H1 (cell line): ENCODE data around the gene UTP15. TPM values are rescaled to one million over a fixed set of nuclear protein-coding genes. Genes with fewer than 3 reads are reported as not detected.

Source experiments
- CTCF ChIA-PET: fragments of 300-600 bp; sonication (Branson Sonifier 250); formaldehyde crosslinking; loops from one replicate; lab custom pipeline; 2021; ENCODE audit not compliant: partially characterized antibody; lab: Charles Lee
- POLR2A ChIA-PET: fragments of 300-600 bp; sonication (Branson Sonifier 250); formaldehyde crosslinking; loops from one replicate; lab custom pipeline; 2021; ENCODE audit warnings: inconsistent platforms; ENCODE audit not compliant: partially characterized antibody; lab: Charles Lee
- DNase-seq, 2 experiments: peaks; one replicate each; pipeline versions ENCODE4 v3.0.0 to v3.0.0-alpha.2; 2010 to 2022; ENCODE audit warnings: low spot score in 2 of 2, low read depth in 1 of 2, mixed read lengths in 1 of 2
- FAIRE-seq: peaks from 2 replicates; lab custom pipeline; 2011; peaks lifted over from hg19 to GRCh38; lab: Jason Lieb, UNC
- H2AFZ ChIP-seq: 2 replicates; pipeline ENCODE4 v1.8.1; 2012; ENCODE audit warnings: low read length, inconsistent platforms
- H2AK5ac ChIP-seq: 2 replicates; pipeline ENCODE4 v1.6.1; 2013; ENCODE audit warnings: low read depth, low read length
- H2BK120ac ChIP-seq: replicated peaks from 2 replicates; pipeline ENCODE3; 2013; ENCODE audit warnings: low read depth, low read length, inconsistent platforms
- H2BK12ac ChIP-seq: 2 replicates; pipeline ENCODE4 v1.6.1; 2013; ENCODE audit warnings: low read depth, low read length
- H2BK15ac ChIP-seq: 2 replicates; pipeline ENCODE4 v1.6.1; 2013; ENCODE audit warnings: low read length
- H2BK20ac ChIP-seq: 2 replicates; pipeline ENCODE4 v1.6.1; 2013; ENCODE audit warnings: low read length
- H2BK5ac ChIP-seq: 2 replicates; pipeline ENCODE4 v1.6.1; 2013; ENCODE audit warnings: low read depth, low read length
- H3K14ac ChIP-seq: 2 replicates; pipeline ENCODE4 v1.6.1; 2013; ENCODE audit warnings: inconsistent platforms; ENCODE audit not compliant: insufficient read length
- H3K18ac ChIP-seq: 2 replicates; pipeline ENCODE4 v1.6.1; 2013; ENCODE audit warnings: low read length; ENCODE audit errors: extremely low read depth
- H3K23ac ChIP-seq: 2 replicates; pipeline ENCODE4 v1.6.1; 2013; ENCODE audit warnings: inconsistent platforms; ENCODE audit not compliant: insufficient read length
- H3K23me2 ChIP-seq: 2 replicates; pipeline ENCODE4 v1.6.1; 2013; ENCODE audit warnings: low read depth, low read length
- H3K27ac ChIP-seq: 2 replicates; pipeline ENCODE4 v1.6.1; 2011; ENCODE audit warnings: low read depth, low read length, inconsistent platforms
- H3K27me3 ChIP-seq, 4 experiments: replicated peaks in 1 of 4; 1 replicate in 1 of 4; 2 replicates in 3 of 4; pipeline versions ENCODE4 v1.6.1 to v1.8.1; 2011 to 2013; ENCODE audit warnings: low read length in 3 of 4, mild to moderate bottlenecking in 3 of 4, inconsistent platforms in 2 of 4, mixed read lengths in 2 of 4, moderate library complexity in 1 of 4; ENCODE audit not compliant: control insufficient read depth in 3 of 4, insufficient read depth in 3 of 4; ENCODE audit errors: extremely low read depth in 1 of 4
- H3K36me3 ChIP-seq, 4 experiments: 2 replicates each; pipeline versions ENCODE4 v1.6.1 to v1.8.1; 2011 to 2013; ENCODE audit warnings: mild to moderate bottlenecking in 4 of 4, low read length in 3 of 4, moderate library complexity in 2 of 4, control low read depth in 1 of 4, inconsistent platforms in 1 of 4; ENCODE audit not compliant: insufficient read depth in 4 of 4, control insufficient read depth in 2 of 4
- H3K4ac ChIP-seq: replicated peaks from 2 replicates; pipeline ENCODE3; 2013; ENCODE audit warnings: low read length, low read depth, mixed read lengths, inconsistent platforms; ENCODE audit not compliant: insufficient read length
- H3K4me1 ChIP-seq, 4 experiments: replicated peaks in 1 of 4; 1 replicate in 1 of 4; 2 replicates in 3 of 4; pipeline versions ENCODE4 v1.6.1 to v1.8.1; 2011 to 2013; ENCODE audit warnings: low read length in 3 of 4, inconsistent platforms in 2 of 4, mixed read lengths in 1 of 4; ENCODE audit not compliant: insufficient read depth in 4 of 4, control insufficient read depth in 3 of 4
- H3K4me2 ChIP-seq, 2 experiments: 2 replicates each; pipeline versions ENCODE4 v1.6.1 to v1.8.1; 2011 to 2013; ENCODE audit warnings: low read depth in 2 of 2, low read length in 2 of 2, control low read depth in 1 of 2, inconsistent platforms in 1 of 2, mild to moderate bottlenecking in 1 of 2; ENCODE audit not compliant: insufficient read depth in 1 of 2
- H3K4me3 ChIP-seq, 4 experiments: fragments of 200-600, 300-600 bp in 1 of 4; sonication (generic), shearing (Covaris generic), sonication (Bioruptor Twin) in 1 of 4; 2 replicates each; pipeline versions ENCODE4 v1.5.1 to v1.8.1; 2011 to 2016; ENCODE audit warnings: low read length in 4 of 4, low read depth in 3 of 4, control low read depth in 2 of 4, inconsistent platforms in 2 of 4, mild to moderate bottlenecking in 2 of 4, mixed read lengths in 1 of 4, moderate library complexity in 1 of 4; ENCODE audit not compliant: insufficient read depth in 2 of 4; ENCODE audit errors: extremely low read depth in 1 of 4
- H3K56ac ChIP-seq: replicated peaks from 2 replicates; pipeline ENCODE3; 2013; ENCODE audit warnings: low read depth, mild to moderate bottlenecking, mixed read lengths, low read length, inconsistent platforms; ENCODE audit not compliant: insufficient read length
- H3K79me1 ChIP-seq: 2 replicates; pipeline ENCODE4 v1.6.1; 2013; ENCODE audit warnings: low read depth, low read length, control low read depth
- H3K79me2 ChIP-seq, 2 experiments: 2 replicates each; pipeline versions ENCODE4 v1.6.1 to v1.8.1; 2012 to 2013; ENCODE audit warnings: low read length in 2 of 2, mild to moderate bottlenecking in 2 of 2, inconsistent platforms in 1 of 2; ENCODE audit not compliant: insufficient read depth in 2 of 2, control insufficient read depth in 1 of 2
- H3K9ac ChIP-seq, 4 experiments: replicated peaks in 1 of 4; 1 replicate in 1 of 4; 2 replicates in 3 of 4; pipeline versions ENCODE4 v1.6.1 to v1.8.1; 2011 to 2013; ENCODE audit warnings: low read depth in 3 of 4, low read length in 3 of 4, control low read depth in 2 of 4, mild to moderate bottlenecking in 2 of 4, moderate library complexity in 2 of 4, inconsistent platforms in 1 of 4; ENCODE audit errors: extremely low read depth in 1 of 4
- H3K9me3 ChIP-seq, 2 experiments: 2 replicates each; pipeline versions ENCODE4 v1.6.1 to v1.8.1; 2012 to 2013; ENCODE audit warnings: mild to moderate bottlenecking in 2 of 2, moderate library complexity in 2 of 2, control low read depth in 1 of 2, inconsistent platforms in 1 of 2, low read depth in 1 of 2, low read length in 1 of 2, mixed read lengths in 1 of 2; ENCODE audit not compliant: insufficient read depth in 2 of 2
- H4K20me1 ChIP-seq, 2 experiments: replicated peaks in 1 of 2; 2 replicates each; pipeline versions ENCODE3 to v1.8.1; 2011 to 2013; ENCODE audit warnings: inconsistent platforms in 2 of 2, low read length in 2 of 2, mild to moderate bottlenecking in 1 of 2; ENCODE audit not compliant: insufficient read depth in 2 of 2, control insufficient read depth in 1 of 2
- H4K5ac ChIP-seq: 2 replicates; pipeline ENCODE4 v1.6.1; 2013; ENCODE audit warnings: low read length, low read depth, mixed read lengths, inconsistent platforms; ENCODE audit not compliant: insufficient read length
- H4K8ac ChIP-seq: 2 replicates; pipeline ENCODE4 v1.8.0; 2013; ENCODE audit warnings: mild to moderate bottlenecking, moderate library complexity, low read length, inconsistent platforms; ENCODE audit not compliant: insufficient read depth; ENCODE audit errors: extremely low read depth
- H4K91ac ChIP-seq: replicated peaks from 2 replicates; pipeline ENCODE3; 2013; ENCODE audit warnings: low read length, mixed read lengths, inconsistent platforms; ENCODE audit not compliant: insufficient read length
- SIN3A ChIP-seq, 2 experiments: IDR thresholded peaks in 1 of 2; conservative IDR thresholded peaks in 1 of 2; 2 replicates each; pipeline ENCODE4 v1.6.1; 2011 to 2012; ENCODE audit warnings: low read length in 2 of 2, improper control_type of control experiment in 1 of 2, low read depth in 1 of 2, mild to moderate bottlenecking in 1 of 2
- WGBS, 2 experiments: shearing (Covaris generic) in 1 of 2; methylation state at CpG; one replicate each; pipeline versions ENCODE4 v1.1.6 to v1.1.7; 2013 to 2015; ENCODE audit warnings: low lambda C conversion rate in 2 of 2, mixed read lengths in 2 of 2, inconsistent platforms in 1 of 2, low coverage in 1 of 2, missing lambda C conversion rate in 1 of 2; ENCODE audit not compliant: insufficient replicate concordance in 2 of 2, insufficient coverage in 1 of 2, insufficient read length in 1 of 2; ENCODE audit errors: extremely low coverage in 1 of 2, missing lambda C conversion rate in 1 of 2; 5-methylcytosine and 5-hydroxymethylcytosine counted together
- polyA plus RNA-seq, 7 experiments: library from polyadenylated mRNA; depleted of rRNA in 3 of 7; stranded (reverse) in 5 of 7; unstranded in 2 of 7; fragments of >200 nt in 5 of 7; fragments of 200-250 nt in 2 of 7; gene quantifications; 1 replicate in 5 of 7; 2 replicates in 1 of 7; 4 replicates in 1 of 7; pipeline versions ENCODE4 v1.2.1 to v1.2.3, GENCODE V29; 2011 to 2013; ENCODE audit warnings: missing spikeins in 2 of 7, mixed read lengths in 2 of 7
- total RNA-seq: library from RNA; stranded (reverse); fragmentation: NEBNext Ultra II Directional; extraction: Animal tissue kit (Norgen Biotek cat#: 25700); gene quantifications from 2 replicates; pipeline ENCODE4 v1.2.1, GENCODE V29; 2021

UTP15 gene
- total and polyA plus RNA-seq, 2 of the 8 experiments (the other 6 are each of a cell fraction or from before 2014, with no cell fraction given), result 14.3 to 33.6 TPM

DNA sequence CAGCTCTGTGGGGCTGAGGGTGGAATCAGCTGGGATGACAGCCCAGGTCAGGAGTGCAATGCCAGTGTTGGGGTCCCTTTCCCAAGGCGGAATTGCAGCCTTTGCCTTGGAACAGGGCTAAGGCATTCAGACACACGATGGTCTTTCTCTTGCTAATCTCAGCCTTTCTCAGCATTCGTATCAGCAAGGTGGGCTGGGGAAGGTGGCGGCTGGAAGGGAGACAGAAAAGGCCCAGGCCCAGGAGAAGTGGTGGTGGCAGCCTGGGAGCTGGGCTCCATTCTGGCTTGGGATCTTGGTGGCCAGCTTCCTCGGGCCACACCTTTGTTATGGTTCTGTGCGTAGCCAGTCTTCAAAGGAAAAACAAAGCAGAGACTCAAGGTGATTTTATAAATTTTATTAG, 59.3 kb downstream of the UTP15 start:
- H3K27ac ChIP-seq, result no peak overlapping the region
- DNase-seq (no peak), FAIRE-seq (no peak)
- no peak overlapping the region for H2AK5ac ChIP-seq
- no peak overlapping the region for H4K5ac ChIP-seq
- H3K27me3 ChIP-seq, result peaks cover 8 to 20% (median 14%) of the 10 kb centered on the region in 4 experiments
- H2AFZ ChIP-seq, result no peak overlapping the region
- H3K79me2 ChIP-seq, result no peaks in the 10 kb centered on the region
- H3K4me3 ChIP-seq, result no peak overlapping the region
- 31% methylated on average over 6 of the region's 6 CpGs; no CpG with 5 or more reads in 1 of the 2 experiments for WGBS, 2 experiments
- peaks cover 0 to 11% (median 1%) of the 10 kb centered on the region in 4 experiments; a peak in 2 of 7 replicates for H3K4me1 ChIP-seq
- H3K4me2 ChIP-seq, result peak overlapping the region in 1 of 2 experiments; percentile 85; a peak in 1 of 4 replicates
- no peak overlapping the region for H2BK5ac ChIP-seq
- no peak overlapping the region for H4K91ac ChIP-seq
- no peak overlapping the region for H3K23ac ChIP-seq
- no peak overlapping the region for H2BK20ac ChIP-seq
- H3K18ac ChIP-seq, result no peak overlapping the region
- H2BK120ac ChIP-seq, result no peak overlapping the region
- no peaks in the 10 kb centered on the region for H3K9me3 ChIP-seq
- ChIA-PET CTCF (interaction anchor here (0.9 to 5.5 kb wide), 3 partner anchors 12 to 168 kb away, joined by 3 to 24 read pairs (median 3); no protein-coding TSS in a partner anchor), POLR2A (no interaction called here)
- H3K56ac ChIP-seq, result no peak overlapping the region
- no peak overlapping the region for H3K9ac ChIP-seq
- H2BK12ac ChIP-seq, result no peak overlapping the region
- no peak overlapping the region for H3K4ac ChIP-seq
- H4K20me1 ChIP-seq, result no peaks in the 10 kb centered on the region
- peaks cover 6% of the 10 kb centered on the region; the same call in 1 of the 2 replicates for H3K23me2 ChIP-seq
- no peak overlapping the region for H3K14ac ChIP-seq
- no peaks in the 10 kb centered on the region for H3K36me3 ChIP-seq
- no peak overlapping the region for H2BK15ac ChIP-seq
- H3K79me1 ChIP-seq, result no peaks in the 10 kb centered on the region
- H4K8ac ChIP-seq, result no peak overlapping the region; the same call in 1 of the 2 replicates
- TF ChIP-seq SIN3A (conservative IDR thresholded peaks at IDR 0.05 in 1 of 2, IDR thresholded peaks at IDR 0.05 in 1 of 2; ENCODE audit: low read depth in 1 of 2, low read length in 2 of 2), result 0 out of 4 replicates have a peak, but pooled peaks of 1 of the 2 experiments have one; percentile 39
